Osteoblast (primary cell): ENCODE data around the gene TMEM204. TPM values are rescaled to one million over a fixed set of nuclear protein-coding genes. Genes with fewer than 3 reads are reported as not detected.
A peak's percentile ranks its signal among the peaks of the same experiment; 100 is the strongest.

Experiments
- DNase-seq: peaks from one replicate; pipeline ENCODE4 v3.0.0; 2011; ENCODE audit warnings: low spot score, mixed read lengths; ENCODE audit not compliant: insufficient read length; ENCODE audit errors: missing footprints
- H2AFZ ChIP-seq: 2 replicates; pipeline ENCODE4 v1.6.0; 2011; ENCODE audit warnings: mild to moderate bottlenecking, low read length
- H3K27ac ChIP-seq: 2 replicates; pipeline ENCODE4 v1.5.1; 2011; ENCODE audit warnings: mild to moderate bottlenecking, low read depth, low read length, moderate library complexity
- H3K27me3 ChIP-seq: 2 replicates; pipeline ENCODE4 v1.6.0; 2012; ENCODE audit warnings: mild to moderate bottlenecking, control low read depth, inconsistent platforms, low read length, moderate library complexity; ENCODE audit not compliant: insufficient read depth
- H3K36me3 ChIP-seq: 2 replicates; pipeline ENCODE4 v1.5.1; 2011; ENCODE audit warnings: mild to moderate bottlenecking, low read length, control low read depth, moderate library complexity; ENCODE audit not compliant: insufficient read depth
- H3K4me1 ChIP-seq: 2 replicates; pipeline ENCODE4 v1.5.1; 2011; ENCODE audit warnings: mild to moderate bottlenecking, low read length, control low read depth, moderate library complexity; ENCODE audit not compliant: insufficient read depth
- H3K4me2 ChIP-seq: 2 replicates; pipeline ENCODE4 v1.6.0; 2011; ENCODE audit warnings: mild to moderate bottlenecking, low read length; ENCODE audit not compliant: insufficient read depth
- H3K4me3 ChIP-seq: fragments of 200-600 bp; sonication (generic); 3 replicates; pipeline ENCODE4 v1.5.1; 2012; ENCODE audit warnings: mild to moderate bottlenecking, low read length, inconsistent platforms; ENCODE audit not compliant: insufficient read depth
- H3K79me2 ChIP-seq: 2 replicates; pipeline ENCODE4 v1.6.0; 2012; ENCODE audit warnings: mild to moderate bottlenecking, low read length, control low read depth, inconsistent platforms; ENCODE audit not compliant: insufficient read depth
- H3K9me3 ChIP-seq: 2 replicates; pipeline ENCODE4 v1.5.1; 2011; ENCODE audit warnings: low read depth, low read length, control low read depth
- H4K20me1 ChIP-seq: 2 replicates; pipeline ENCODE4 v1.6.0; 2012; ENCODE audit warnings: mild to moderate bottlenecking, low read length, control low read depth; ENCODE audit not compliant: insufficient read depth
- CTCF ChIP-seq: IDR thresholded peaks from 2 replicates; pipeline ENCODE4 v1.5.1; 2011; ENCODE audit warnings: mild to moderate bottlenecking, low read depth, low read length, moderate library complexity; ENCODE audit errors: extremely low read depth
- total RNA-seq: library from RNA; depleted of rRNA; stranded (reverse); fragments of >200 nt; gene quantifications from 2 replicates; pipeline ENCODE4 v1.2.3, GENCODE V29; 2012

Gene TMEM204
- total RNA-seq, 1 donor = 8.3 TPM

DNA sequence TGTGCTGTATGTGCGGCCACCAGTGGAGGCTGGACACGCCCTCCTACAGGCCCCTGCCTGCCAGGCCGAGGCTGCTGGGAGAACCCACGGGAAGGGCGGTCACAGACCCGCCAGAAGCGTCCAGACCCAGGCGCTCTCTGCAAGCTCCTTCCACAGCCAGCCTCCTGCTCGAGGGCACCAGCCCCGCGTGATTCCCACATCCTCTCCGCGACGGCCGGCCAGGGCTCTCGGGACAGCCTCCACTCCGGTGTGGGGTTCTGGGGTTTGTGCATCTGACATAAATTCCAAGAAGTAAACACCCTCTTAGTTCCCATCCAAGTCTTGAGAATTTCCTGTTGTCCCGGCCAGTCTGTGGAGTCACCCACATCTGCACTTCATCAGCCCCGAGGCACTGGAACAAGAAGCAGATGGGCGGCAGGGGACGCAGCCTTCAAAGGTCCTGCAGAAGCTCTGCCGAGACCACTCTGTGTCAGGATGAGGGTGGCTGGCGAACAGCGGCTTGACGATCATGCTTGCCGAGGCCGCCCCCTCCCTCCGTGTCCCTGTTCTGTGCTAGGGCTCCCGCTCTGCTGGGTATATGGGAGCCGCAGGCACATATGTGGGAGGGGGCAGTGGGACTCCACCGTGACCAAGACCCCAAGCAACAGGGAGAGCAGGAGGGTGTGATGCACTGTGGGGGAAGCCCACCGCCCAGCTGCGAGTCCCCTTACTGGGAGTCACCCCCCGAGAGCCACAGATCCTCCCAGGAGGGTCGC is 2.4 kb upstream of the TMEM204 start:
- H3K9me3 ChIP-seq = no peaks in the 10 kb centered on the region
- peaks cover 19% of the 10 kb centered on the region for H3K4me1 ChIP-seq
- no peaks in the 10 kb centered on the region for H3K36me3 ChIP-seq
- no peak overlapping the region for H3K27ac ChIP-seq
- no peak overlapping the region for H3K4me2 ChIP-seq
- TF ChIP-seq CTCF = no peak
- H3K79me2 ChIP-seq = peaks cover 22% of the 10 kb centered on the region
- H3K4me3 ChIP-seq = no peak overlapping the region
- peaks cover 7% of the 10 kb centered on the region for H4K20me1 ChIP-seq
- H3K27me3 ChIP-seq = no peaks in the 10 kb centered on the region
- DNase-seq = peak; percentile 88
- H2AFZ ChIP-seq = no peak overlapping the region

DNA sequence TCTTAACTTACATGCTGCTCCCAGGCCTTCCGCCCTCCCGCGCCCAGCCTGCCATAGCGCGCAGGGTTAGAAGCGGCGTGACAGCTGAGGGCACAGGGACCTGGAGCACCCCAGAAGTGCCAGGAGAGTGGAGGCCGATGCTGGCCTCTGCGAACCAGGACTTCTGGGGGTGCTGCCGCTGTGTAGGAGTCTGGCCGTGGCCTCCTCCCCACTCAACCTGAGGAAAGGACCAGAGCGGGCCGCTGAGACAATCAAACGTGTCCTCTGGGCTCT is 1.9 kb upstream of the TMEM204 start:
- H3K36me3 ChIP-seq = peaks cover 3% of the 10 kb centered on the region
- no peak overlapping the region for H2AFZ ChIP-seq
- H3K4me2 ChIP-seq = no peak overlapping the region
- no peak overlapping the region for H3K27ac ChIP-seq
- DNase-seq = no peak
- H4K20me1 ChIP-seq = peaks cover 7% of the 10 kb centered on the region
- H3K4me3 ChIP-seq = no peak overlapping the region
- no peaks in the 10 kb centered on the region for H3K9me3 ChIP-seq
- H3K27me3 ChIP-seq = no peaks in the 10 kb centered on the region
- peaks cover 19% of the 10 kb centered on the region for H3K4me1 ChIP-seq
- peaks cover 26% of the 10 kb centered on the region for H3K79me2 ChIP-seq
- no peak for TF ChIP-seq CTCF

DNA sequence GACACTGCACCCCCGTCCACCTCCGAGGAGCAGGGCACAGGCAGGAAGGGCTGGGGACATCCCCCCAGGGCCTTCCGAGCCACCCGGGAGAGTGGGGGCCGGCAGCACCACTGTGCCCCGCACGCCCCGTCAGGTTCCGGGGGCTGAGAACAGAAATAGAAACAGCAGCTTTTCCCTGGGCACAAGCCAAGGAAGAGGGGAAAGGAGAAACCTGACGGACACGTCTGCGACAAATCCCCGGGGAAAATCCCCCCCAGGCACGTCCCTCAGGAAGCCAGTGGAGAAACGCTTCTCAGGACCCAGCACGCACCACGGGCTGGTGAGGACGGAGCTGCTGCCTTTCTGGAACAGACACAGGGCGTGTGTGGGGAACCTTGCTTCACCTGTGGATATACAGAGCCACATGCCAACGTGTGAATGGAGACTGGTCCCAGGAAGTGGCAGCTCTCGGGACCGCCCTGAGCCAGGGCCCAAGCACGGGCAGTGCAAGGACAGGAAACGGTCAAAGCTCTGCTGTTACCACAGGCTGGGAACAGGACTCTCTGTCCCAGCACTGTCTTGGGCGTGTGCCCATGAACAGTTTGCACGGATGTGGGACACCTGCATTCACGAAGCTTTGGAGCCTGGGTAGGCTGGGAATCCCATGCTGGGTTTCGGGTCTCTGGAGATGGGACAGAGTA is 1.2 kb upstream of the TMEM204 start:
- Histone ChIP-seq H3K4me3 (no peak overlapping the region), H3K4me1 (peaks cover 19% of the 10 kb centered on the region), H4K20me1 (peaks cover 7% of the 10 kb centered on the region), H3K27ac (no peak overlapping the region), H2AFZ (no peak overlapping the region), H3K9me3 (no peaks in the 10 kb centered on the region), H3K36me3 (peaks cover 9% of the 10 kb centered on the region), H3K79me2 (peaks cover 33% of the 10 kb centered on the region), H3K4me2 (no peak overlapping the region), H3K27me3 (no peaks in the 10 kb centered on the region)
- no peak for DNase-seq
- TF ChIP-seq CTCF = no peak

DNA sequence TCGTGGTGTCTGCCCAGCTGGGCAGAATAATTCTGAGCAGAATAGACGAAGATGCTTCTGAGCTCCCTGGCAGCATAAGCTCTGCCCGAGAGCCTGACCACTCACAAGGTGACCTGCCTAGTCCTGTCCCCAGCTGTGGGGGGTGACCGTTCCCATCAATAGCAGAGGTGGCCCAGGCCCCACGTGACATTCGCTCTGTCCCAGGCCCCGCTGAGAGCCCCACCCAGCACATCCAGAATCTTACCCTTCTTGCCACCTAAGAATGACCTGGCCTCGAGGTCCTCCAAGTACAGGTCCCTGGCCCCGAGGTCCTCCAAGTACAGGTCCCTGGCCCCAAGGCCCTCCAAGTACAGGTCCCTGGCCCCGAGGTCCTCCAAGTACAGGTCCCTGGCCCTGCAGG is 695 bp upstream of the TMEM204 start:
- H3K4me1 ChIP-seq = peaks cover 19% of the 10 kb centered on the region
- no peak for TF ChIP-seq CTCF
- no peak overlapping the region for H3K4me2 ChIP-seq
- no peaks in the 10 kb centered on the region for H3K27me3 ChIP-seq
- H3K36me3 ChIP-seq = peaks cover 14% of the 10 kb centered on the region
- H4K20me1 ChIP-seq = peaks cover 7% of the 10 kb centered on the region
- no peak overlapping the region for H3K4me3 ChIP-seq
- no peaks in the 10 kb centered on the region for H3K9me3 ChIP-seq
- peaks cover 38% of the 10 kb centered on the region for H3K79me2 ChIP-seq
- no peak overlapping the region for H2AFZ ChIP-seq
- DNase-seq = no peak
- no peak overlapping the region for H3K27ac ChIP-seq
